Right cardiac atrium (tissue), 5 donors: ENCODE measurements around the gene CLSTN2. TPM values are rescaled to one million over a fixed set of nuclear protein-coding genes. Genes with fewer than 3 reads are reported as not detected.

Experiments used
- ATAC-seq, 2 donors: fragments of 200-7000 bp; cut with Tn5 transposase; one replicate each; pipeline versions ENCODE4 v1.8.0 to v1.9.1; 2020; ENCODE audit warnings: moderate library complexity in 2 of 2, mild to moderate bottlenecking in 1 of 2
- DNase-seq, 3 donors: peaks; one replicate each; pipeline ENCODE4 v3.0.0-alpha.2; 2020
- H3K27ac ChIP-seq: one replicate; pipeline ENCODE4 v1.5.1; 2013; ENCODE audit warnings: mild to moderate bottlenecking, low read length, control low read depth, moderate library complexity
- H3K27me3 ChIP-seq: one replicate; pipeline ENCODE4 v1.6.1; 2013; ENCODE audit not compliant: control insufficient read depth, insufficient read depth
- H3K4me1 ChIP-seq: one replicate; pipeline ENCODE4 v1.6.1; 2013; ENCODE audit warnings: low read length; ENCODE audit not compliant: control insufficient read depth, insufficient read depth
- H3K4me3 ChIP-seq: one replicate; pipeline ENCODE4 v1.5.1; 2013; ENCODE audit warnings: low read length, control low read depth
- H3K9me3 ChIP-seq: one replicate; pipeline ENCODE4 v1.6.1; 2013; ENCODE audit warnings: low read length; ENCODE audit not compliant: control insufficient read depth
- WGBS: extraction: QIAGEN DNeasy Blood & Tissue Kit; methylation state at CpG from one replicate; pipeline ENCODE4 v1.1.7; 2013; 5-methylcytosine and 5-hydroxymethylcytosine counted together
- intact Hi-C, 4 donors: fragments of 100-400 bp; cut with DNase I; formaldehyde crosslinking; loops; one replicate each; pipeline versions ENCODE4 v1.11.0 to v1.14.0; 2022 to 2023
- polyA plus RNA-seq: library from polyadenylated mRNA; stranded (reverse); fragments of 200-250 nt; gene quantifications from one replicate; pipeline ENCODE4 v1.2.3, GENCODE V29; 2013
- total RNA-seq, 4 donors: library from RNA; stranded (reverse); fragmentation: NEBNext Ultra II Directional; extraction: Animal tissue kit (Norgen Biotek cat#: 25700); gene quantifications; one replicate each; pipeline ENCODE4 v1.2.1, GENCODE V29; 2021
- donor health status: healthy with polysubstance abuse.
- donor health status: DM: no; HTN: yes; CAD: no.
- donor health status: DM: no; HTN: no; CAD: no.
- donor health status: DM: no; HTN: yes; CAD: no; lungs with severe emphysema.
- donor health status: DM: yes; HTN: yes; CAD: no.

CLSTN2 gene
- total and polyA plus RNA-seq, 5 donors = 3.7 to 31.5 (median 24.8) TPM

GRCh38 chr3:140131895-140132294 is 196.9 kb downstream of the CLSTN2 start:
- DNase-seq (no peak), ATAC-seq (no peak)
- H3K27ac ChIP-seq = no peak overlapping the region
- WGBS = 54% methylated on average over 3 of the region's 3 CpGs
- H3K27me3 ChIP-seq = no peaks in the 10 kb centered on the region
- peaks cover 4% of the 10 kb centered on the region for H3K4me1 ChIP-seq
- intact Hi-C loops = loop anchor here in 1 of 4 donors (10.0 kb wide), 1 partner anchor 73 kb away; no protein-coding TSS in a partner anchor
- no peak overlapping the region for H3K4me3 ChIP-seq
- no peaks in the 10 kb centered on the region for H3K9me3 ChIP-seq

DNA sequence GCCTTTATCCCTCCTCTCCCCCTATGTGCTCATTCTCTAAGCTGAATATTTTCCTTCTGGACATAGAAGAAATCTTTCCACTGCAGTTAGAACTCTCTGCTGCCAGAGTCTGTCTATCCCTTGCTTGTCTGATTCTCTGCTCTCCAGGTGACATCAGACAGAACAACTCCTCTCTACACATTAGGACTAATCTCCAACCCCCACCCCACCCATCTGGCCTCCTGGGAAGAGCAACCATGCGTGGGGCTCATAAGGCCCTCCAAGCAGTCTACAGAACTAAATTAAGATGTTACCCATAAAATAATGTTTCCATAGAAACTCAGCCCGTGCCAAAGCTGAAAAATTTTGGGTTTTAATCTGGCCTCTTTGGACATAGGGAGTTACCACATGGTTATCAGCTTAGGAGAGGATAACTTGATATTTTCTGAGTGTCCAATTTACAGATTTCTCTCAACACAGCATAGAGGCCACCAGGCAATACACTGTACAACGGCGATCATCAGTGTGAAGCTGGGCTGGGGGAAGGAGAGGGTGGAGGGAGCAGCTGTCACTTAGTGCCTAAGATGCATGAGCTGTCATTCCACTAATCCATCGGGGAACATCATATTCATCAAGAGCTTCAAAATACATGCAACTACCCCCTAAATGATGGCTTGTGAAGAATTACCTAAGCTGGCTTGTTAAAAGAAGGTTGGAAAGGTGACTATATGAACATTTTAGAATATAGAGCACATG is 199.4 kb downstream of the CLSTN2 start:
- 72% methylated on average over 5 of the region's 5 CpGs for WGBS
- intact Hi-C loops = loop anchor here in 1 of 4 donors (10.0 kb wide), 1 partner anchor 70 kb away; no protein-coding TSS in a partner anchor
- Histone ChIP-seq H3K4me1 (peaks cover 4% of the 10 kb centered on the region), H3K9me3 (no peaks in the 10 kb centered on the region), H3K4me3 (no peak overlapping the region), H3K27ac (no peak overlapping the region), H3K27me3 (no peaks in the 10 kb centered on the region)
- ATAC-seq (no peak), DNase-seq (no peak)

- Histone ChIP-seq H3K27me3 (no peaks in the 10 kb centered on the region), H3K4me1 (no peaks in the 10 kb centered on the region), H3K9me3 (no peaks in the 10 kb centered on the region), H3K4me3 (no peak overlapping the region), H3K27ac (no peak overlapping the region)
- no peak for DNase-seq
- no peak for ATAC-seq
- WGBS = 50% methylated on average over 4 of the region's 4 CpGs
- intact Hi-C loops = loop anchor here in 1 of 4 donors (10.0 kb wide), 1 partner anchor 69 kb away; no protein-coding TSS in a partner anchor
Measured at GRCh38 chr3:140135461-140135860, 200.5 kb downstream of the CLSTN2 start.

DNA sequence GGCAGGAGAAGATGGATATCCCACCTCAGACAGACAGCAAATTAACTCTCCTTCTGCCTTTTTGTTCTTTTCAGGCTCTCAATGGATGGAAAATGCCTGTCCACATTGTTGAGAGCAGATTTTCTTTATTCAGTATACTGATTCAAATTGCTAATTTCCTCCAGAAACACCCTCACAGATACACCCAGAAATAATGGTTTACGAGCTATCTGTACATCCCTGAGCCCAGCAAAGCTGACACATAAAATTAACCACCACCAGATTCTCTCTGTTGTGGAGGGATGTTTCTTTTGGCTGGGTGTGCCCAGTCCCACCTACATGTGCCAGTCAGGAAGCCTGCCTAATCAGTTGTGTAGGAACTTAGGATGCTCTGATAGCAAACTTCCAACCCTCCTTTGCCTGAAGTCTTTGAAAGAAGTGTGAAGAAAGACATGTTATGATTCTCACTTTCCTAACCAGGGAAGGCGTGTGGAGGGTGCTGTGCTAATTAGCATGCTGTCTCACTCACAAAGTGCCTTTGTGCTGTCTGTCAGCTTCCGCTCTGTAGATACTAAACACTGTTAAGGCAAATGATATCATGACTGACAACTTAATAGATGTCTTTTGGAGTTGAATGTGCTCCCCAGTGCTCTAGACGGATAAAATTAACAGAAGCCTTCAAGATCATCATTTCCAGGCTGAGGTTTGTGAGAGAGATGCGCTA is 208.5 kb downstream of the CLSTN2 start:
- intact Hi-C loops = no loop called here
- Histone ChIP-seq H3K9me3 (no peaks in the 10 kb centered on the region), H3K27me3 (no peaks in the 10 kb centered on the region), H3K4me1 (no peaks in the 10 kb centered on the region), H3K27ac (no peak overlapping the region), H3K4me3 (no peak overlapping the region)
- DNase-seq (no peak), ATAC-seq (peak in 1 of 2 donors; percentile 37)
- WGBS = 75% methylated on average over 5 of the region's 5 CpGs

DNA sequence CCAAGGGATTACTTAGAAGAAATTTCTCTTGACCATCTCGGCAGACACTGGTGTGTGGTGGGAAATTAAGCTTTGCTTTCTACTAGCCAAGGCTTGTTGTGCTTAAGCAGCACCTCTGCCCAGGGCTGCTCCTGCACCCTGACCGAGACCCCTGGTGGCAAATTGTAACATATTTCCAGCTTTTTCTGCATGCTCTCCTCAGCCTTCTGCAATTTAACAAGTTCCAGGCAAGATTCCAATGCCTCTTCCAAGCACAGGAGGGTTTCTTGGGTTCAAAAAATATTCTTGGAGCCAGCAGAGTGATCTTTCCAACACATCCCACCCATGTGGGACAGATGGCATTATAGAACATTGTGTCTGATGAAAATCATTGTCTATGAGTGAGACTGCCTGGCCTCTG is 210.5 kb downstream of the CLSTN2 start:
- H3K4me1 ChIP-seq = no peaks in the 10 kb centered on the region
- intact Hi-C loops = no loop called here
- no peak overlapping the region for H3K4me3 ChIP-seq
- no peak overlapping the region for H3K27ac ChIP-seq
- no peaks in the 10 kb centered on the region for H3K9me3 ChIP-seq
- DNase-seq = no peak
- no peaks in the 10 kb centered on the region for H3K27me3 ChIP-seq
- WGBS = 77% methylated on average over 2 of the region's 2 CpGs
- no peak for ATAC-seq

DNA sequence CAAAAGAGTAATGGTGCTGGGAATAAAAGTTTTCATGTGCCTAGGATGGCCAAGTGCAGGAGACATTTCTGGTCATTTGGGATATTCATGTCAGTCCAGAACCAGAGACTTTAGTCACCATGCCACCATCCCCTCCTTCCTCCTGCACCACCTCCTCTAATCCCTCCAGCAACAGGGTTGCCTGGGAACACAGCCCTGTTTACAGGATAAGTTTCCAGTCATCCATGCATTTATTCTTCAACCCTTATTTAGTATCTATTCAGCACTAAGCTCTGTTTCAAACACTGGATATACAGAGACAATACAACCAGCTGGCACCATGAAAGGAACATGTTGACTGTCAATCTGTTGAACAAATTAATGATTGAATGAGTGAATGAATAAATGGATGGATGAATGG is 211.7 kb downstream of the CLSTN2 start:
- Histone ChIP-seq H3K27me3 (no peaks in the 10 kb centered on the region), H3K4me3 (no peak overlapping the region), H3K4me1 (peaks cover 2% of the 10 kb centered on the region), H3K9me3 (no peaks in the 10 kb centered on the region), H3K27ac (no peak overlapping the region)
- no peak for ATAC-seq
- DNase-seq = no peak
- intact Hi-C loops = no loop called here

GRCh38 chr3:140147965-140148490 is 213.0 kb downstream of the CLSTN2 start:
- intact Hi-C loops = no loop called here
- H3K4me1 ChIP-seq = peaks cover 2% of the 10 kb centered on the region
- no peak for ATAC-seq
- H3K27ac ChIP-seq = no peak overlapping the region
- no peak for DNase-seq
- no peaks in the 10 kb centered on the region for H3K9me3 ChIP-seq
- 93% methylated on average over 4 of the region's 4 CpGs for WGBS
- H3K4me3 ChIP-seq = no peak overlapping the region
- H3K27me3 ChIP-seq = no peaks in the 10 kb centered on the region

- no peak overlapping the region for H3K4me3 ChIP-seq
- WGBS = 80% methylated on average over 3 of the region's 3 CpGs
- DNase-seq (no peak), ATAC-seq (no peak)
- intact Hi-C loops = no loop called here
- peaks cover 2% of the 10 kb centered on the region for H3K4me1 ChIP-seq
- H3K27ac ChIP-seq = no peak overlapping the region
- no peaks in the 10 kb centered on the region for H3K9me3 ChIP-seq
- H3K27me3 ChIP-seq = no peaks in the 10 kb centered on the region
Measured at GRCh38 chr3:140148824-140149390, 213.9 kb downstream of the CLSTN2 start.

DNA sequence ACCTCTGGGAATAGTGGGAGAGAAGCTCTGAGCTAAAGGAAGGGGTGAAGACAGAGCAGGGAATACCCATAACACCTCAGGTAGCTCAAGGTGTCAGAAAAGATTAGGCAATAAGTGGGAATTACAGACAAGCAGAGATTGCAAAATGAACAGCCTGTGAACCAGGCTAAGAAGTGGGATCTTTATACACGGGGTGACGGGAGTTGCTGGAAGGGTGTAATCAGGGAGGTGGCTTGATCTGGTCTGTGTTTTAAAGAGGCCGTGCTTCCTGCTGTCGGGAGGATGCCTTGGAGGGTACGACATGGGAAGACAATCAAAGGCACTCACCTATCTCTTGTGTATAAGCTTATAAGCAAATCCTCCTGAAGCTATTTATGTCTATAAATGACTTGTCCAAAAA is 216.3 kb downstream of the CLSTN2 start:
- intact Hi-C loops = no loop called here
- DNase-seq (no peak), ATAC-seq (no peak)
- Histone ChIP-seq H3K4me3 (no peak overlapping the region), H3K4me1 (peaks cover 2% of the 10 kb centered on the region), H3K9me3 (no peaks in the 10 kb centered on the region), H3K27ac (no peak overlapping the region), H3K27me3 (no peaks in the 10 kb centered on the region)
- WGBS = 67% methylated on average over 5 of the region's 5 CpGs

GRCh38 chr3:140152851-140153639 is 218.1 kb downstream of the CLSTN2 start:
- no peak overlapping the region for H3K4me3 ChIP-seq
- no peak overlapping the region for H3K27ac ChIP-seq
- H3K4me1 ChIP-seq = peaks cover 2% of the 10 kb centered on the region
- H3K27me3 ChIP-seq = no peaks in the 10 kb centered on the region
- peak; percentile 50 to 84 (median 78) for DNase-seq
- intact Hi-C loops = no loop called here
- peak; percentile 48 to 50 for ATAC-seq
- WGBS = 57% methylated on average over 7 of the region's 7 CpGs
- no peaks in the 10 kb centered on the region for H3K9me3 ChIP-seq
